Subcutaneous abdominal adipose tissue (tissue), 5 donors: ENCODE results near the gene BCHE.

Experiments
- H3K27ac ChIP-seq: one replicate; pipeline ENCODE4 v1.7.0; 2013; ENCODE audit warnings: low read depth, mild to moderate bottlenecking, inconsistent platforms, low read length, moderate library complexity
- H3K27me3 ChIP-seq, 5 donors: one replicate each; pipeline ENCODE4 v1.7.0; 2013; ENCODE audit warnings: low read length in 5 of 5, inconsistent platforms in 1 of 5; ENCODE audit not compliant: control insufficient read depth in 5 of 5, insufficient read depth in 4 of 5
- H3K36me3 ChIP-seq, 5 donors: one replicate each; pipeline ENCODE4 v1.7.0; 2013; ENCODE audit warnings: low read length in 5 of 5; ENCODE audit not compliant: control insufficient read depth in 5 of 5, insufficient read depth in 5 of 5
- H3K4me1 ChIP-seq, 5 donors: one replicate each; pipeline ENCODE4 v1.7.0; 2013; ENCODE audit warnings: low read length in 5 of 5, mild to moderate bottlenecking in 3 of 5, moderate library complexity in 1 of 5; ENCODE audit not compliant: control insufficient read depth in 5 of 5, insufficient read depth in 5 of 5
- H3K4me3 ChIP-seq, 5 donors: one replicate each; pipeline ENCODE4 v1.7.0; 2013; ENCODE audit warnings: low read length in 5 of 5, low read depth in 1 of 5
- H3K9ac ChIP-seq, 5 donors: one replicate each; pipeline ENCODE4 v1.7.0; 2013; ENCODE audit warnings: low read length in 5 of 5, mild to moderate bottlenecking in 4 of 5, moderate library complexity in 3 of 5
- H3K9me3 ChIP-seq, 5 donors: one replicate each; pipeline ENCODE4 v1.7.0; 2013; ENCODE audit warnings: low read length in 5 of 5; ENCODE audit not compliant: control insufficient read depth in 5 of 5
- donor health status: healthy.
- donor health status: healthy.
- donor health status: healthy.
- donor health status: healthy.
- donor health status: healthy.

BCHE gene

DNA sequence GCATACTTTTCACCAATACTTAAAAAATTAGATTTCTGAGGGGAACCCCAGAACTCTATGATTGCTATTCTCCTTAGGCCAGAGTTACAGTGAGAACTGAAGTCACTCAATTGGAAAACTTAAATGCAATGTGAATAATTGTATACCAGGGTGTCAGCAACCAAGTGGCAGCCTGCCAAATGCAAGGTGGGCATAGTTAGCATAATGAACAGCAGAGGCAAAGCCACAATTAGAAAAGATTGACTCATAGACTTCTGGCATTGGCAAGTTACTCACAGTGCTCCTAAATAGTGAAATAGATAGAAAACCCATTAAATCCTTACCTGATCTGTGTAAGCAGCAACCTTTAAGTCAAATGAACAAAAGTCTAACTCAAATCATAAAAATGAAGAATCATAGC is 94.9 kb downstream of the BCHE start:
- Histone ChIP-seq H3K4me1 (no peaks in the 10 kb centered on the region), H3K9ac (no peak overlapping the region), H3K4me3 (no peak overlapping the region), H3K27ac (no peak overlapping the region), H3K36me3 (no peaks in the 10 kb centered on the region), H3K27me3 (no peaks in the 10 kb centered on the region), H3K9me3 (peaks cover 0 to 3% (median 0%) of the 10 kb centered on the region in 5 donors)

DNA sequence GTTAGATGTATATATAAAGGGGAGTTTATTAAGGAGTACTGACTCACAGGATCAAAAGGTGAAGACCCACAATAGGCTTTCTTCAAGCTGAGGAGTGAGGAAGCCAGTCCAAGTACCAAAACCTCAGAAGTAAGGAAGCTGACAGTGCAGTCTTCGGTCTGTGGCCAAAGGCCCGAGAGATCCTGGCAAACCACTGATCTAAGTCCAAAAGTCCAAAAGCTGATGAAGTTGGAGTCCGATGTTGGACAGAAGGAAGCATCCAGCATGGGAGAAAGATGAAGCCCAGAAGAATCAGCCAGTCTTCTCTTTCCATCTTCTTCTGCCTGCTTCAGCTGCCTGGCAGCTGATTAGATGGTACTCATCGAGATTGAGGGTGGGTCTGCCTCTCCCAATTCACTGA is 107.5 kb downstream of the BCHE start:
- no peaks in the 10 kb centered on the region for H3K9me3 ChIP-seq

DNA sequence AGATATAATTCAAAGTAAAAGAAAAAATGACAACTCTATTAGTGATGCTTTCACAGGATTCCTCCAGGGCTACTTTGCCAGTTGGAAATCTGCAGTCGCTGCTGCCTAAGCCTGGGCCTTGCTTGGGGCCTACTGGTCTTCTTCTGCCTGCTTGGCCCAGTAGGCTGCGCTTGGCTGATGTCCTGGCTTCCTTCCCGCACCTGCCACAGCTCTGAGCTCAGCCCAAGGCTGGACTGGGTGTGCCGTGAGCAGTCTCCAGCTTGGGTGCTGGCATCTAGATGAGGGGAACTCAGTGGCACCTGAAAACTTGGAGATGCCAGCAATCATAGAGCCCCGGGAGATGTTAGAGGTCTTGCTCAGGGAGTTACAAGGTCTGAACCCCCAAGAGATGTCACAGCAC is 108.3 kb downstream of the BCHE start:
- Histone ChIP-seq H3K36me3 (no peaks in the 10 kb centered on the region), H3K4me3 (no peak overlapping the region), H3K27me3 (no peaks in the 10 kb centered on the region), H3K27ac (no peak overlapping the region), H3K9me3 (no peaks in the 10 kb centered on the region), H3K9ac (no peak overlapping the region), H3K4me1 (no peaks in the 10 kb centered on the region)

More for the DNA sequence above, 107.5 kb downstream of the BCHE start:
- Histone ChIP-seq H3K27me3 (no peaks in the 10 kb centered on the region), H3K27ac (no peak overlapping the region), H3K9ac (no peak overlapping the region), H3K4me1 (no peaks in the 10 kb centered on the region), H3K36me3 (no peaks in the 10 kb centered on the region), H3K4me3 (no peak overlapping the region)

DNA sequence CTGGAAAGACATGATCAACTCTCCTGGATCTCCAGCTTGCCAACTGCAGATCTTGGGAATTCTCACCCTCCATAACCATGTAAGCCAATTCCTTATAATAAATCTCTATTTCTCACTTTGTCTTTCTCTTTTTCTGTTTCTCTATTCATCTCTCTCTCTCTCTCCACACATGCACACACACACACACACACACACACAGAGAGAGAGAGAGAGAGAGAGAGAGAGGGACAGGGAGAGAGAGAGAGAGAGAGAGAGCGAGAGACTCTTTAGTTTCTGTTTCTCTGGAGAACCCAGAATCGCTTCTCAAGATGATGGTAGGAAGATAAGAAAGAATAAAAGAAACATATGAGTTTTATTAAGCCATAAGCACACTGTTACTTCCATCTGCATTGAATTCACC is 111.9 kb downstream of the BCHE start:
- Histone ChIP-seq H3K36me3 (no peaks in the 10 kb centered on the region), H3K9ac (no peak overlapping the region), H3K27ac (no peak overlapping the region), H3K4me1 (no peaks in the 10 kb centered on the region), H3K27me3 (no peaks in the 10 kb centered on the region), H3K9me3 (peaks cover 0 to 8% (median 6%) of the 10 kb centered on the region in 5 donors), H3K4me3 (no peak overlapping the region)
